ENCODE data around the gene KLK13.

Gene KLK13

GRCh38 chr19:51059715-51060114 is 5.2 kb downstream of the KLK13 start:
- Histone ChIP-seq H3K36me3 (ENCODE audit: control insufficient read depth, insufficient read depth, low read length) (no peaks in the 10 kb centered on the region), H3K4me3 (replicated peaks; ENCODE audit: low read depth, low read length) (no peak overlapping the region), H3K27me3 (replicated peaks; ENCODE audit: control insufficient read depth, insufficient read depth, low read length) (no peaks in the 10 kb centered on the region; the same call in 1 of the 2 replicates)
- TF ChIP-seq CTCF (IDR thresholded peaks at IDR 0.05; ENCODE audit: insufficient read depth, low read length, poor library complexity, severe bottlenecking), result no peak
- no peak for DNase-seq (ENCODE audit: extremely low read depth, insufficient read length)

DNA sequence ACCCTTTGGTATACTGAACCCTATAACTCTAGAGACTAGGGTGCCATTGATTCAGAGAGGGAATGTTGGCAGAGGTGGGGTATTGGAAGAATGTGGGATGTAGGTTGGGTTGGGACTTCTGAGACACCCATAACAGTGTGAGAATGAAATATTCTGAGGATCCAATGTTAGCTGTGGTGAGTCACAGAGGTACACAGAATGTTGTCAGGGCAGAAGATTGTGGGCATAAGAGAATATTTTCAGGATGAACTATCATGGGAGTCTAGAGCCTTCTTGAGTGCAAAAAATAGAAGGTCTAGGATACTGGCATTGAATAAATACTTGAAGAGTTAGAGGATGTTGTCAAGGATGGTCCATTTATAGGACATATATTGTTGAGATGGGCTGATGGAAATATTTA is 9.0 kb downstream of the KLK13 start:
- Histone ChIP-seq H3K36me3 (ENCODE audit: control insufficient read depth, insufficient read depth, low read length) (no peaks in the 10 kb centered on the region), H3K27me3 (replicated peaks; ENCODE audit: control insufficient read depth, insufficient read depth, low read length) (no peaks in the 10 kb centered on the region; the same call in 1 of the 2 replicates), H3K4me3 (replicated peaks; ENCODE audit: low read depth, low read length) (no peak overlapping the region)
- TF ChIP-seq CTCF (IDR thresholded peaks at IDR 0.05; ENCODE audit: insufficient read depth, low read length, poor library complexity, severe bottlenecking), result no peak
- no peak for DNase-seq (ENCODE audit: extremely low read depth, insufficient read length)

DNA sequence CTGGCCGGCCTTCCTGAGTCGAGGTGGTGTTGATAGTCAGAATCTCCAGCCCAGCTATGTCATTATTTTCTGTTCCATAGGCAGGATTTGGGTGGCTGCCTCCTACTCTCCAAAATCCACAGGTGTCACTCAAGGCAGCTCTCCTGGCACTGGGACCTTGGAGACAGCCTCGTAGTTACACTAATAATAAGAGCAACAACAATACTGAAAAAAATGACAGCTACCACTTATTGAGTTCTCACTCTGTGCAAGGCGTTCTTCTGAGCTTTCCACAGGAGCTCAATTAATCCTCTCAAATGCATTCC is 17.9 kb downstream of the KLK13 start:
- no peaks in the 10 kb centered on the region for H3K36me3 ChIP-seq (ENCODE audit: control insufficient read depth, insufficient read depth, low read length)
- H3K27me3 ChIP-seq (replicated peaks; ENCODE audit: control insufficient read depth, insufficient read depth, low read length), result no peaks in the 10 kb centered on the region
- no peak overlapping the region for H3K4me3 ChIP-seq (replicated peaks; ENCODE audit: low read depth, low read length)
- no peak for TF ChIP-seq CTCF (IDR thresholded peaks at IDR 0.05; ENCODE audit: insufficient read depth, low read length, poor library complexity, severe bottlenecking)
- DNase-seq (ENCODE audit: extremely low read depth, insufficient read length), result no peak

DNA sequence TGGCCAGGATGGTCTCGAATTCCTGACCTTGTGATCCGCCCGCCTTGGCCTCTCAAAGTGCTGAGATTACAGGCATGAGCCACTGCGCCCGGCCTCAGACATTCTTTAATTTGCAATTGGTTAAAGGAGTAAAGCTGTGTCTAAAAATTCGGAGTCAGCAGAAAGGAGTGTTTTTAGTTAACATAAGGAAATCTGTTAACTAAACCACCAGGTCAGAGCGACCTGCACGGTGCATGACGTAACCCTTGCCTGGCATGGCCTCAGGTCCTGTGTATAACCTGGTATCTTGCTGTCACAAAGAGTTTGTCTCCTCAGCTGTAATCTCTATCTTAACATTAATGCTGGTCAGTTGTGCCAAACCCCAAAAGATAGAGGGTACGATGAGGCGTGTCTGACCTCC is 20.6 kb downstream of the KLK13 start:
- Histone ChIP-seq H3K36me3 (ENCODE audit: control insufficient read depth, insufficient read depth, low read length) (no peaks in the 10 kb centered on the region), H3K4me3 (replicated peaks; ENCODE audit: low read depth, low read length) (no peak overlapping the region), H3K27me3 (replicated peaks; ENCODE audit: control insufficient read depth, insufficient read depth, low read length) (no peaks in the 10 kb centered on the region)
- no peak for DNase-seq (ENCODE audit: extremely low read depth, insufficient read length)
- no peak for TF ChIP-seq CTCF (IDR thresholded peaks at IDR 0.05; ENCODE audit: insufficient read depth, low read length, poor library complexity, severe bottlenecking)

DNA sequence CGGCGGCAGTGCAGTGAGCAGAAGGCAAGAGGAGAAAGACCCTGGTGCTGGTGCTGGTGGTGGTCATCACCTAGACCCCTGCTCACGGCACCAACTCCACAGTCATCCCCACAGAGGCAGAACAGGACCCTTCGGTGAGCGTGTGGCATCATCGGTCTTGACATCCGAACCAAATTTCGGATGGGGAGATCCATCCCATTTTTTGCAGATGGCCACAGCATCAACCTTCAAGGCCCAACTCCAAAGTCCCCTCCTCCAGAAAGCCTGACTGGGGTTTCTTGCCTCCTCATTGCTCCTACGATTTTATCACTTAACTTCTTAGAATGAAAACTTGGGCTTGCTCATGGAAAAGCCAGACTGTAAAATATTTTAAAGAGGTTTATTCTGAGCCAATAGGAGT is 21.4 kb downstream of the KLK13 start:
- DNase-seq (ENCODE audit: extremely low read depth, insufficient read length), result no peak
- Histone ChIP-seq H3K4me3 (replicated peaks; ENCODE audit: low read depth, low read length) (no peak overlapping the region), H3K36me3 (ENCODE audit: control insufficient read depth, insufficient read depth, low read length) (no peaks in the 10 kb centered on the region), H3K27me3 (replicated peaks; ENCODE audit: control insufficient read depth, insufficient read depth, low read length) (no peaks in the 10 kb centered on the region)
- no peak for TF ChIP-seq CTCF (IDR thresholded peaks at IDR 0.05; ENCODE audit: insufficient read depth, low read length, poor library complexity, severe bottlenecking)

DNA sequence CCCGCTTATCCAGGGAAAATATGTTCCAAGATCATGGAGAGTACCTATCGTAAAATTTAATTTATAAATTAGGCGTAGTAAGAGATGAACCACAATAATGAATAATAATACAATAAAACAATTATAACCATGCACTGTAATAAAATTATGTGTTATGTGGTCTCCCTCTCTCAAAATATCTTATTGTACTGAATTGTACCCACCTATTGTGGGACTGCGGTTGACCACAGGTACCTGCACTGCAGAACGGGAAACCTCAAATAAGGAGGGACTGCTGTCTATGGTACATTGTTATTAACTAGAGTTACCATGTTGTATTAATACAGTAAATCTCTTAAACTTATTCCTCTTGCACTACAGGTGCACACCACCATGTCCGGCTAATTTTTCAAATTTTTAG is 24.7 kb downstream of the KLK13 start:
- DNase-seq (ENCODE audit: extremely low read depth, insufficient read length), result no peak
- no peak for TF ChIP-seq CTCF (IDR thresholded peaks at IDR 0.05; ENCODE audit: insufficient read depth, low read length, poor library complexity, severe bottlenecking)
- H3K4me3 ChIP-seq (replicated peaks; ENCODE audit: low read depth, low read length), result no peak overlapping the region
- no peaks in the 10 kb centered on the region for H3K36me3 ChIP-seq (ENCODE audit: control insufficient read depth, insufficient read depth, low read length)
- no peaks in the 10 kb centered on the region for H3K27me3 ChIP-seq (replicated peaks; ENCODE audit: control insufficient read depth, insufficient read depth, low read length)

All from GM06990 (cell line).